Measurements from ENCODE around the gene LCE2D. TPM values are rescaled to one million over a fixed set of nuclear protein-coding genes. Genes with fewer than 3 reads are reported as not detected.

The LCE2D gene
- polyA plus RNA-seq, 12 donors = not detected

DNA sequence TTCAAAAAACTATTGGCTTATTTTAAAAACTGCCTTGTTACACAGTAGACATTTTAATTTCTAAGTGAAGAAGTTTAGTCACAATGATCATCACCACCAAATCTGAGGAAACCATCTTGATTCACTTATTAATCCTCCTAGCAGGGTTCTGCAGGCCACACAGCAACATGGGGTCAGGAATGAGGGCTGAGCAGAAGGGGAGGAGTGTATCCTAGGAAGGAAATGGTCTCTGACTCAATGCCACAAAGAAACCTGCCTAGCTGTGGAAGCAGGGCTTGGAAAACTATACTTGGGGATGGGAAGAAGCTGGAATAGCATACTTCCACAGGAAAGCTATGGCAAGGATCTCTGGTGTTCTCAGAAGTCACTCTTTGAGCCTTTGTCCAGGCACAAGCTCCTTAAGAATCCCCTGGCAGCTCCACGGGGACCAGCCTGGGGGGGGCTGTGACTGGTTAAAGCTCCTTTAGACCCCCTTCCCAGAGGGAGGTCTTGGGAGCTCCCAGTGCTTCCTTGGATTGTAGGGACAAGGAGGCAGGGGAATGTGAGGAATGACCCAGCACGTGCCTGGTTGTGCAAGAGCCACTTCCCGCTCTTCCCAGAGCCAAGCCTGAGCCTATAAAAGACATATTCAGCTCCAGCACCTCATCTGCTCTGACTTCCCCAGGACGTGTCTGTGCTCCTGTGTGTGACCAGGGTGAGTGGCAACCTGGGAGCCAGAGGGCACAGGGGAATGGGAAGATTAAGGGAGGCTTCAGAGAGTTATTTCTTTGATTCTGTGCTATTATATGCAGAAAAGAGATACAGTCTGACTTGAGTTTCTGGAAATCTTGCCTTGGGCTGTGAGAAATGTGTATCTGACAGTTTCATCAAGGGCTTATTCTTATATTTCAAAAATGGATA is 34.8 kb downstream of the LCE2D start, which contains the start of gene LCE2A:
Gene LCE2A (plus strand): TSS at position 645 of the 900 bp plus-strand sequence. CDS start 557 bp downstream, outside the sequence.
- DNase-seq = no peak

DNA sequence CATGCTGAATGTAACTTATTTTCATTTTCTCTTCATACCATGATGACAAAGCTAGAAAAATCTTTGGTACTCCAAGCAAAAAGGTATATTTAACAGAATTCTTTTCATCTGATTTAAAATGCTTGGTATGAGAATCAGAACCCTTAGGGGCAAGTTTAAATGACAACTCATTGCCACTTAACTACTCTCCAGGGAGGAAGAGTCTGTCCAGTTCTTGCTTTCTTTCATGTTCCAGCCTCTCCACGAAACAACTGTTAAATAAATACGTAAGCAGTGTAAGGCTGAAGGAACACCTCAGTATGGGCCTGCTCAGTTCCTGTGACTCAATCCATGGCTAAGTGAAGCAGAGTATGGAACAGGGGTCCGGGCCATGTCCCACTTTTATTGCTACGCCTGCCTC is 36.6 kb downstream of the LCE2D start:
- no peak for DNase-seq

DNA sequence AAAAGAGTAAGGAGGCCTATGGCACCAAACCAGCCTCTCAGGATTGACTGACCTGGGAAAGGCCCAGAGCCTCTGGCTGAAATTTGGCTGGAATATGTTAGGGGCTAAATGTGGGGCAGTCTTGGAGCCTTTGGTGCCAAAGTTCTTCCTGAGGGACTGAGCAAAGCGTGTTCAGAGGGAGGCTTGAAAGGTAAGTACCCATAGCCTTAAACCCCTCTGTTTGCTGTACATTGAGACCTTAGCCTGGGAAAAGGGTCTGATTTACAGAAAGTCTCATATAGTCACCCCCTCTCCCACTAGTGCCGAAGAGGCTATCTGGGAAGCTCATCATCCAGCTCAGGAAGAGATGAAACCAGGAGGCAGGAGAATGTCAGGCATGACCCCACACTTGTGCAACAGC is 44.7 kb downstream of the LCE2D start, which contains the start of gene LCE4A:
Gene LCE4A (plus strand): TSS at position 301 of the 400 bp plus-strand sequence. CDS start 916 bp downstream, outside the sequence.
- no peak for DNase-seq

Other genes starting within 250 kb of the LCE2D start
- gene CRNN, start 249.1 kb upstream of the LCE2D start, polyA plus RNA-seq (ENCODE audit: insufficient read length in 12 of 12) = not detected
- not detected for gene LCE5A, start 152.6 kb upstream of the LCE2D start, polyA plus RNA-seq (ENCODE audit: insufficient read length in 12 of 12)
- under 1 TPM in 1 of 12 donors, not detected in 11; 0.23 TPM for gene CRCT1, start 148.9 kb upstream of the LCE2D start, polyA plus RNA-seq (ENCODE audit: insufficient read length in 12 of 12)
- not detected for gene LCE3E, start 96.6 kb upstream of the LCE2D start, polyA plus RNA-seq (ENCODE audit: insufficient read length in 12 of 12)
- not detected for gene LCE3D, start 82.9 kb upstream of the LCE2D start, polyA plus RNA-seq (ENCODE audit: insufficient read length in 12 of 12)
- not detected for gene LCE3C, start 63.1 kb upstream of the LCE2D start, polyA plus RNA-seq (ENCODE audit: insufficient read length in 12 of 12)
- not detected for gene LCE3B, start 49.6 kb upstream of the LCE2D start, polyA plus RNA-seq (ENCODE audit: insufficient read length in 12 of 12)
- not detected for gene LCE3A, start 40.3 kb upstream of the LCE2D start, polyA plus RNA-seq (ENCODE audit: insufficient read length in 12 of 12)
- gene LCE2C, start 11.9 kb downstream of the LCE2D start, polyA plus RNA-seq (ENCODE audit: insufficient read length in 12 of 12) = not detected
- not detected for gene LCE2B, start 22.7 kb downstream of the LCE2D start, polyA plus RNA-seq (ENCODE audit: insufficient read length in 12 of 12)
- gene LCE2A, start 35.0 kb downstream of the LCE2D start, polyA plus RNA-seq (ENCODE audit: insufficient read length in 12 of 12) = not detected
- not detected for gene LCE4A, start 44.8 kb downstream of the LCE2D start, polyA plus RNA-seq (ENCODE audit: insufficient read length in 12 of 12)
- under 1 TPM in 1 of 12 donors, not detected in 11; 0.07 TPM for gene KPRP, start 94.6 kb downstream of the LCE2D start, polyA plus RNA-seq (ENCODE audit: insufficient read length in 12 of 12)
- not detected for gene LCE1F, start 111.8 kb downstream of the LCE2D start, polyA plus RNA-seq (ENCODE audit: insufficient read length in 12 of 12)
- gene LCE1E, start 122.9 kb downstream of the LCE2D start, polyA plus RNA-seq (ENCODE audit: insufficient read length in 12 of 12) = not detected
- not detected for gene LCE1D, start 133.3 kb downstream of the LCE2D start, polyA plus RNA-seq (ENCODE audit: insufficient read length in 12 of 12)
- gene LCE1C, start 143.3 kb downstream of the LCE2D start, polyA plus RNA-seq (ENCODE audit: insufficient read length in 12 of 12) = not detected
- not detected for gene LCE1B, start 148.6 kb downstream of the LCE2D start, polyA plus RNA-seq (ENCODE audit: insufficient read length in 12 of 12)
- not detected for gene LCE1A, start 164.1 kb downstream of the LCE2D start, polyA plus RNA-seq (ENCODE audit: insufficient read length in 12 of 12)
- gene LCE6A, start 179.5 kb downstream of the LCE2D start, polyA plus RNA-seq (ENCODE audit: insufficient read length in 12 of 12) = not detected
- gene LCE7A, start 196.6 kb downstream of the LCE2D start, polyA plus RNA-seq (ENCODE audit: insufficient read length in 12 of 12) = not detected
- gene SMCP, start 214.9 kb downstream of the LCE2D start, polyA plus RNA-seq (ENCODE audit: insufficient read length in 12 of 12) = not detected
- 10 to 100 TPM in 2 of 12 donors, 1 to 10 TPM in 1, under 1 TPM in 2, not detected in 7; 0.08 to 36.1 (median 1.9) TPM for gene IVL, start 245.2 kb downstream of the LCE2D start, polyA plus RNA-seq (ENCODE audit: insufficient read length in 12 of 12)

Measured in muscle of arm (tissue), 12 donors.